ENCODE data around the gene ASF1B. TPM values are rescaled to one million over a fixed set of nuclear protein-coding genes. Genes with fewer than 3 reads are reported as not detected.

Gene ASF1B
- total RNA-seq, 2 donors from 2014 or later: 37.8 to 47.8 TPM

- H3K27ac Mint-ChIP-seq: peak overlapping the region; percentile 96
- WGBS, 2 experiments (ENCODE audit: insufficient coverage in 1 of 2, insufficient read length in 1 of 2): 2 to 3% methylated on average over 42 to 50 of the region's 50 CpGs
- Histone ChIP-seq H3K27ac (ENCODE audit: low read depth, low read length) (peak overlapping the region; percentile 82), H3K27me3 (ENCODE audit: control insufficient read depth, insufficient read depth, low read length, poor library complexity, severe bottlenecking) (peaks cover under 1% of the 10 kb centered on the region), H3K9me3 (ENCODE audit: control insufficient read depth, low read length) (no peaks in the 10 kb centered on the region), H3K36me3 (ENCODE audit: control insufficient read depth, insufficient read depth, low read length) (no peaks in the 10 kb centered on the region), H3K4me1 (ENCODE audit: control insufficient read depth, insufficient read depth, low read length) (no peaks in the 10 kb centered on the region), H3K9ac (ENCODE audit: extremely low read depth, low read length, poor library complexity, severe bottlenecking) (peak overlapping the region; percentile 71), H3K4me3 (ENCODE audit: low read length) (peak overlapping the region; percentile 96)
- peaks cover 3% of the 10 kb centered on the region for H3K4me1 Mint-ChIP-seq
- H3K9me3 Mint-ChIP-seq: no peaks in the 10 kb centered on the region
- TF ChIP-seq CTCF (conservative IDR thresholded peaks at IDR 0.05): peak; percentile 14
- peak overlapping the region; percentile 79 for H3K4me3 Mint-ChIP-seq
- peaks cover 30% of the 10 kb centered on the region for H3K27me3 Mint-ChIP-seq (ENCODE audit: insufficient read depth)
- no peaks in the 10 kb centered on the region for H3K36me3 Mint-ChIP-seq (ENCODE audit: low read depth)
- DNase-seq: peak; percentile 99
Measured at GRCh38 chr19:14080887-14081796, 55.2 kb downstream of the ASF1B start.

- no peak for TF ChIP-seq CTCF (conservative IDR thresholded peaks at IDR 0.05)
- no peak overlapping the region for H3K27ac ChIP-seq (ENCODE audit: low read depth, low read length)
- H3K4me1 ChIP-seq (ENCODE audit: control insufficient read depth, insufficient read depth, low read length): no peaks in the 10 kb centered on the region
- Mint-ChIP-seq H3K27me3 (ENCODE audit: insufficient read depth) (peaks cover 47% of the 10 kb centered on the region), H3K4me3 (no peak overlapping the region), H3K9me3 (no peaks in the 10 kb centered on the region), H3K27ac (no peak overlapping the region), H3K36me3 (ENCODE audit: low read depth) (no peaks in the 10 kb centered on the region), H3K4me1 (peaks cover 1% of the 10 kb centered on the region)
- H3K27me3 ChIP-seq (ENCODE audit: control insufficient read depth, insufficient read depth, low read length, poor library complexity, severe bottlenecking): peaks cover 25% of the 10 kb centered on the region
- 100% methylated on average over 2 of the region's 2 CpGs; no CpG with 5 or more reads in 1 of the 2 experiments for WGBS, 2 experiments (ENCODE audit: insufficient coverage in 1 of 2, insufficient read length in 1 of 2)
- H3K36me3 ChIP-seq (ENCODE audit: control insufficient read depth, insufficient read depth, low read length): no peaks in the 10 kb centered on the region
- no peak overlapping the region for H3K4me3 ChIP-seq (ENCODE audit: low read length)
- H3K9me3 ChIP-seq (ENCODE audit: control insufficient read depth, low read length): no peaks in the 10 kb centered on the region
- no peak overlapping the region for H3K9ac ChIP-seq (ENCODE audit: extremely low read depth, low read length, poor library complexity, severe bottlenecking)
- no peak for DNase-seq
Measured at GRCh38 chr19:14078411-14078810, 58.0 kb downstream of the ASF1B start.

DNA sequence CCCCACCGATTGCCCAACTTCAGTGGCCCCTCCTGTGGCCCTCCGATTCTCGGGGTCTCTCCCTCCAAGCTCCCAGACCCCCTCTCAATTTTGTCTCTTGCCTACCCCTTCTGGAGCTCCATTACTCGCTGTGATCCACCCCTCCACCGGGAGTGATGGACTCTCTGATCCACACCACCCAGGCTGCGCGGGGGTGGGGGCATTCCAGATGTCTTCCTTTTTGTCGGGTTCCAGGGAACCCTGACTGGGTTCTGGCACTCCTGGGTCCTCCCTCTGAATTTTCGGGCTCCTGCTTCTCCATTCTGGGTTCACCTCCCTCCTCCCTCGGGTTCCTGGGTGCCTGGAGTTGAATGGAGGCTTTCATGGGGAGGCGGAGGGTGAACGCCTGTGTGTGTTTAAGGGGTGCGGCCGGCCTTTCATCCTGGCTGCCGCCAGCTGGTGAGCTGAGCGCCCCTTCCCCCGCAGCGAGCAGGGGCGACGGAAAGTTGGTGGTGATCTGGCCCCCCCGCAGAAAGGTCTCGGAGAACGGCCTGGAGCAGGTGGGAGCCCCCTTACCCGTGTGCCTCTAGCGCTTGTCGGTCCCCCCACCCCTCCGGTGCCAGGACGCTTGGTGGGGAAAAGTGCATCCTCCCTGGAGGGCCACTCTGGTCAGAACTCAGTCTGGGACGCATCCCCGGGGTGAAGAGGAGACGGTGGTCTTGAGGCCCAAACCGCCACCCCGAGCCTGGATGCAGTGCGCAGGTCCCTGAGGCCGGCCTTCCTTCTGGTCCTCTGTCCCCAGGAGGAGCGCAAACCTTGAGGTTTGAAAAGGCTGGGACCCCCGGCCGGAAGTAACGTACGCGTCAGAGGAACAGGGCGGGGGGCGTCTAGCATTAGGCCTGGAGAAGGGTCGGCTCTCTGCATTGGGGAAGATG, 62.2 kb downstream of the ASF1B start:
- no peaks in the 10 kb centered on the region for H3K36me3 ChIP-seq (ENCODE audit: control insufficient read depth, insufficient read depth, low read length)
- Mint-ChIP-seq H3K36me3 (ENCODE audit: low read depth) (no peaks in the 10 kb centered on the region), H3K27ac (peak overlapping the region; percentile 74), H3K4me3 (peak overlapping the region; percentile 71), H3K9me3 (no peaks in the 10 kb centered on the region), H3K4me1 (peaks cover 1% of the 10 kb centered on the region), H3K27me3 (ENCODE audit: insufficient read depth) (peaks cover 61% of the 10 kb centered on the region)
- WGBS, 2 experiments (ENCODE audit: insufficient coverage in 1 of 2, insufficient read length in 1 of 2): 15 to 18% methylated on average over 28 to 44 of the region's 44 CpGs
- TF ChIP-seq CTCF (conservative IDR thresholded peaks at IDR 0.05): no peak
- H3K4me3 ChIP-seq (ENCODE audit: low read length): peak overlapping the region; percentile 87
- H3K27me3 ChIP-seq (ENCODE audit: control insufficient read depth, insufficient read depth, low read length, poor library complexity, severe bottlenecking): peaks cover 42% of the 10 kb centered on the region
- DNase-seq: no peak
- H3K27ac ChIP-seq (ENCODE audit: low read depth, low read length): no peak overlapping the region
- no peaks in the 10 kb centered on the region for H3K4me1 ChIP-seq (ENCODE audit: control insufficient read depth, insufficient read depth, low read length)
- peak overlapping the region; percentile 6 for H3K9ac ChIP-seq (ENCODE audit: extremely low read depth, low read length, poor library complexity, severe bottlenecking)
- no peaks in the 10 kb centered on the region for H3K9me3 ChIP-seq (ENCODE audit: control insufficient read depth, low read length)
